ENCODE measurements around the gene NTMT2. TPM values are rescaled to one million over a fixed set of nuclear protein-coding genes. Genes with fewer than 3 reads are reported as not detected.

Gene NTMT2
- total RNA-seq, 1 donor from 2014 or later = not detected

DNA sequence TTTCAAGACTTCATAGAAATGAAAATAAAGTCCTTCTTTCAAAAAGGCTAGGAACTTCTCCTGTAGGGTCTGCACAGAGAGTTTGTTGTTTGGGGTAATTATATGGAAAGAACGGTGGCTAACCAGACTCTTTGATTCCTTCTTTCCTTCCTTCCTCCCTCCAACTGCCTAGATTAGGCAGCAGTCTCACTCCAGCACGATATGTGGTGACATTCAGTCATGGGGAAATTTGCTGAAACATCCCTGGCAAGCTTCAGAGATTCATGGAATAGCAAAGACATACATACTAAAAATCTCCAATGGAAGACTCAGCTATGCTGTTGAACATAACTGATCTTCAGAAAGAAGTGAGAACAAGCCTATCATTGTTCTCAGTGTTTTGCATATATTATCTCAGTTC is 4.3 kb downstream of the NTMT2 start:
- Mint-ChIP-seq H3K4me3 (ENCODE audit: unreplicated experiment) (no peak overlapping the region), H3K9me3 (ENCODE audit: unreplicated experiment) (peaks cover 5% of the 10 kb centered on the region), H3K27ac (ENCODE audit: unreplicated experiment) (no peak overlapping the region), H3K36me3 (ENCODE audit: low read depth, unreplicated experiment) (peaks cover 1% of the 10 kb centered on the region), H3K27me3 (ENCODE audit: low read depth, unreplicated experiment) (no peaks in the 10 kb centered on the region), H3K4me1 (ENCODE audit: low read depth, unreplicated experiment) (peaks cover 18% of the 10 kb centered on the region)
- no peaks in the 10 kb centered on the region for H3K79me2 ChIP-seq (ENCODE audit: insufficient read depth, low read length)
- TF ChIP-seq, protein P1, sequence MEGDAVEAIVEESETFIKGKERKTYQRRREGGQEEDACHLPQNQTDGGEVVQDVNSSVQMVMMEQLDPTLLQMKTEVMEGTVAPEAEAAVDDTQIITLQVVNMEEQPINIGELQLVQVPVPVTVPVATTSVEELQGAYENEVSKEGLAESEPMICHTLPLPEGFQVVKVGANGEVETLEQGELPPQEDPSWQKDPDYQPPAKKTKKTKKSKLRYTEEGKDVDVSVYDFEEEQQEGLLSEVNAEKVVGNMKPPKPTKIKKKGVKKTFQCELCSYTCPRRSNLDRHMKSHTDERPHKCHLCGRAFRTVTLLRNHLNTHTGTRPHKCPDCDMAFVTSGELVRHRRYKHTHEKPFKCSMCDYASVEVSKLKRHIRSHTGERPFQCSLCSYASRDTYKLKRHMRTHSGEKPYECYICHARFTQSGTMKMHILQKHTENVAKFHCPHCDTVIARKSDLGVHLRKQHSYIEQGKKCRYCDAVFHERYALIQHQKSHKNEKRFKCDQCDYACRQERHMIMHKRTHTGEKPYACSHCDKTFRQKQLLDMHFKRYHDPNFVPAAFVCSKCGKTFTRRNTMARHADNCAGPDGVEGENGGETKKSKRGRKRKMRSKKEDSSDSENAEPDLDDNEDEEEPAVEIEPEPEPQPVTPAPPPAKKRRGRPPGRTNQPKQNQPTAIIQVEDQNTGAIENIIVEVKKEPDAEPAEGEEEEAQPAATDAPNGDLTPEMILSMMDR (IDR thresholded peaks at IDR 0.05; ENCODE audit: insufficient read depth, low read depth, low read length) = no peak
- no peak for TF ChIP-seq EZH2 (IDR thresholded peaks at IDR 0.05; ENCODE audit: insufficient read depth, low read length)
- no peaks in the 10 kb centered on the region for H3K36me3 ChIP-seq (ENCODE audit: insufficient read depth, low read length)
- no peak overlapping the region for H3K4me3 ChIP-seq (ENCODE audit: insufficient read depth, low read depth, low read length)
- peak overlapping the region; percentile 14 for H2AFZ ChIP-seq (ENCODE audit: low read depth, low read length)
- DNase-seq (ENCODE audit: low read depth) = no peak
- no peaks in the 10 kb centered on the region for H3K9me3 ChIP-seq (ENCODE audit: insufficient read depth, low read depth, low read length)
- no peak overlapping the region for H3K9ac ChIP-seq (ENCODE audit: low read length)
- no peaks in the 10 kb centered on the region for H3K4me1 ChIP-seq (ENCODE audit: insufficient read depth, low read length)
- H3K4me2 ChIP-seq (ENCODE audit: low read length) = no peak overlapping the region
- no peaks in the 10 kb centered on the region for H4K20me1 ChIP-seq (ENCODE audit: insufficient read depth, low read length)
- no peak for FAIRE-seq
- H3K27me3 ChIP-seq (ENCODE audit: insufficient read depth, low read length) = no peaks in the 10 kb centered on the region
- H3K27ac ChIP-seq (ENCODE audit: low read depth, low read length) = no peak overlapping the region

GRCh38 chr1:170150921-170151320 is 5.2 kb downstream of the NTMT2 start:
- DNase-seq (ENCODE audit: low read depth) (no peak), FAIRE-seq (no peak)
- H3K36me3 Mint-ChIP-seq (ENCODE audit: low read depth, unreplicated experiment) = peaks cover 1% of the 10 kb centered on the region
- peaks cover 17% of the 10 kb centered on the region for H3K4me1 Mint-ChIP-seq (ENCODE audit: low read depth, unreplicated experiment)
- H3K27ac ChIP-seq (ENCODE audit: low read depth, low read length) = no peak overlapping the region
- no peaks in the 10 kb centered on the region for H3K27me3 ChIP-seq (ENCODE audit: insufficient read depth, low read length)
- no peaks in the 10 kb centered on the region for H3K27me3 Mint-ChIP-seq (ENCODE audit: low read depth, unreplicated experiment)
- no peaks in the 10 kb centered on the region for H4K20me1 ChIP-seq (ENCODE audit: insufficient read depth, low read length)
- no peaks in the 10 kb centered on the region for H3K4me1 ChIP-seq (ENCODE audit: insufficient read depth, low read length)
- H3K9me3 Mint-ChIP-seq (ENCODE audit: unreplicated experiment) = peaks cover 5% of the 10 kb centered on the region
- H2AFZ ChIP-seq (ENCODE audit: low read depth, low read length) = no peak overlapping the region
- H3K9me3 ChIP-seq (ENCODE audit: insufficient read depth, low read depth, low read length) = no peaks in the 10 kb centered on the region
- no peak overlapping the region for H3K4me3 ChIP-seq (ENCODE audit: insufficient read depth, low read depth, low read length)
- no peaks in the 10 kb centered on the region for H3K36me3 ChIP-seq (ENCODE audit: insufficient read depth, low read length)
- H3K9ac ChIP-seq (ENCODE audit: low read length) = no peak overlapping the region
- no peaks in the 10 kb centered on the region for H3K79me2 ChIP-seq (ENCODE audit: insufficient read depth, low read length)
- no peak overlapping the region for H3K4me3 Mint-ChIP-seq (ENCODE audit: unreplicated experiment)
- H3K27ac Mint-ChIP-seq (ENCODE audit: unreplicated experiment) = no peak overlapping the region
- TF ChIP-seq, protein P1 (IDR thresholded peaks at IDR 0.05; ENCODE audit: insufficient read depth, low read depth, low read length) = no peak
- TF ChIP-seq EZH2 (IDR thresholded peaks at IDR 0.05; ENCODE audit: insufficient read depth, low read length) = no peak
- no peak overlapping the region for H3K4me2 ChIP-seq (ENCODE audit: low read length)

DNA sequence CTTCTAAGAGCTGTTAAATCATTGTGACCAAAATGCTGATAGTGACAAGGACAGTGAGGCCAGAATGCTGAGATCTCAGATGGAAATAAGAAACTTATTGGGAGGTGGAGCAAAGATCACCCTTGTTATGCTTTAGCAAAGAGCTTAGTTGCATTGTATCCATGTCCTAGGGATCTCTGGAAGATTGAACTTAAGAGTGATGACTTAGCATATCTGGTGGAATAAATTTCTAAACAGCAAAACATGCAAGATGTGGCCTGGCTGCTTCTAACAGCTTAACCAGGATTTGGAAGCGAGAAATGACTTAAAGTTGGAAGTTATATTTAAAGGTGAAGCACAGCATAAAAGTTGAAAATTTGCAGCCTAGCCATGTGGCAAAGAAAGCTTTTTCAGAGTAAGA is 7.7 kb downstream of the NTMT2 start:
- H3K27me3 Mint-ChIP-seq (ENCODE audit: low read depth, unreplicated experiment) = no peaks in the 10 kb centered on the region
- no peak overlapping the region for H3K4me2 ChIP-seq (ENCODE audit: low read length)
- H3K4me1 Mint-ChIP-seq (ENCODE audit: low read depth, unreplicated experiment) = no peaks in the 10 kb centered on the region
- no peak overlapping the region for H3K27ac ChIP-seq (ENCODE audit: low read depth, low read length)
- H3K4me1 ChIP-seq (ENCODE audit: insufficient read depth, low read length) = no peaks in the 10 kb centered on the region
- H3K9ac ChIP-seq (ENCODE audit: low read length) = no peak overlapping the region
- FAIRE-seq = no peak
- peaks cover 1% of the 10 kb centered on the region for H3K36me3 Mint-ChIP-seq (ENCODE audit: low read depth, unreplicated experiment)
- H3K36me3 ChIP-seq (ENCODE audit: insufficient read depth, low read length) = no peaks in the 10 kb centered on the region
- DNase-seq (ENCODE audit: low read depth) = no peak
- no peaks in the 10 kb centered on the region for H3K27me3 ChIP-seq (ENCODE audit: insufficient read depth, low read length)
- H3K27ac Mint-ChIP-seq (ENCODE audit: unreplicated experiment) = no peak overlapping the region
- H3K4me3 Mint-ChIP-seq (ENCODE audit: unreplicated experiment) = no peak overlapping the region
- no peak overlapping the region for H2AFZ ChIP-seq (ENCODE audit: low read depth, low read length)
- H4K20me1 ChIP-seq (ENCODE audit: insufficient read depth, low read length) = no peaks in the 10 kb centered on the region
- TF ChIP-seq, protein P1 (IDR thresholded peaks at IDR 0.05; ENCODE audit: insufficient read depth, low read depth, low read length) = no peak
- no peak for TF ChIP-seq EZH2 (IDR thresholded peaks at IDR 0.05; ENCODE audit: insufficient read depth, low read length)
- peaks cover 5% of the 10 kb centered on the region for H3K9me3 Mint-ChIP-seq (ENCODE audit: unreplicated experiment)
- H3K4me3 ChIP-seq (ENCODE audit: insufficient read depth, low read depth, low read length) = no peak overlapping the region
- no peaks in the 10 kb centered on the region for H3K9me3 ChIP-seq (ENCODE audit: insufficient read depth, low read depth, low read length)
- no peaks in the 10 kb centered on the region for H3K79me2 ChIP-seq (ENCODE audit: insufficient read depth, low read length)
